Endothelial cell of umbilical vein (primary cell): ENCODE data around the gene AHSP.
"Not testable (repeated sequence)": the region's sequence is repeated elsewhere in the genome, so short reads cannot be mapped to it uniquely, and the experiment has no call there.

Experiments
- CTCF ChIP-seq, 2 donors: IDR thresholded peaks; 1 replicate in 1 of 2; 2 replicates in 1 of 2; pipeline ENCODE4 v1.5.1; 2011; ENCODE audit warnings: low read length in 2 of 2, mild to moderate bottlenecking in 2 of 2, moderate library complexity in 2 of 2, control low read depth in 1 of 2, inconsistent platforms in 1 of 2, low read depth in 1 of 2; ENCODE audit not compliant: insufficient read depth in 1 of 2; ENCODE audit errors: extremely low read depth in 1 of 2
- EZH2 ChIP-seq: IDR thresholded peaks from 2 replicates; pipeline ENCODE4 v1.6.1; 2012; ENCODE audit warnings: borderline replicate concordance, low read depth, mild to moderate bottlenecking, moderate library complexity, low read length, inconsistent platforms; ENCODE audit not compliant: severe bottlenecking
- JUN ChIP-seq: IDR thresholded peaks from 2 replicates; pipeline ENCODE4 v1.6.1; 2011; ENCODE audit warnings: borderline replicate concordance, low read depth; ENCODE audit not compliant: insufficient read length, insufficient read depth
- MAX ChIP-seq: IDR thresholded peaks from 2 replicates; pipeline ENCODE4 v1.6.1; 2011; ENCODE audit not compliant: insufficient read depth, insufficient read length
- MYC ChIP-seq: IDR thresholded peaks from one replicate; pipeline ENCODE4 v1.6.1; 2011; ENCODE audit warnings: mild to moderate bottlenecking, low read depth, low read length
- POLR2A ChIP-seq: IDR thresholded peaks from 2 replicates; pipeline ENCODE4 v1.6.1; 2012; ENCODE audit warnings: low read depth, mild to moderate bottlenecking, control low read depth, low read length
- POLR2AphosphoS5 ChIP-seq: IDR thresholded peaks from 2 replicates; pipeline ENCODE4 v1.6.1; 2012; ENCODE audit warnings: low read depth, mild to moderate bottlenecking, control low read depth, low read length, moderate library complexity; ENCODE audit not compliant: insufficient read depth

- TF ChIP-seq CTCF (IDR thresholded peaks at IDR 0.05; ENCODE audit: extremely low read depth in 1 of 2, insufficient read depth in 1 of 2, low read depth in 1 of 2, low read length in 2 of 2); MAX; POLR2AphosphoS5; JUN; EZH2; POLR2A; MYC: not testable (repeated sequence)
Observed at GRCh38 chr16:31538243-31538598, 10.5 kb downstream of the AHSP start.
